Karpas-422 (cell line): ENCODE measurements around the gene CDON. TPM values are rescaled to one million over a fixed set of nuclear protein-coding genes. Genes with fewer than 3 reads are reported as not detected.
A peak's percentile ranks its signal among the peaks of the same experiment; 100 is the strongest.

Source experiments
- DNase-seq: peaks from one replicate; pipeline ENCODE4 v3.0.0-alpha.2; 2015
- H2AFZ ChIP-seq: fragments of 200-600 bp; sonication (generic); 2 replicates; pipeline ENCODE4 v1.6.1; 2014; ENCODE audit warnings: antibody characterized with exemption, low read length, mixed read lengths
- H3K27ac ChIP-seq: fragments of 200-600 bp; sonication (generic); 2 replicates; pipeline ENCODE4 v1.5.1; 2014; ENCODE audit warnings: mild to moderate bottlenecking, low read length, moderate library complexity
- H3K27me3 ChIP-seq: fragments of 200-600 bp; sonication (generic); 2 replicates; pipeline ENCODE4 v1.6.1; 2014; ENCODE audit warnings: low read length, mixed read lengths
- H3K36me3 ChIP-seq: fragments of 200-600 bp; sonication (generic); 2 replicates; pipeline ENCODE4 v1.6.1; 2014; ENCODE audit warnings: low read length, mixed read lengths; ENCODE audit not compliant: insufficient read depth
- H3K4me1 ChIP-seq: fragments of 200-600 bp; sonication (generic); 2 replicates; pipeline ENCODE4 v1.6.1; 2014; ENCODE audit warnings: mild to moderate bottlenecking, low read length, mixed read lengths
- H3K4me2 ChIP-seq: fragments of 200-600 bp; sonication (generic); 2 replicates; pipeline ENCODE4 v1.6.1; 2014; ENCODE audit warnings: low read length, low read depth, mild to moderate bottlenecking; ENCODE audit not compliant: poor library complexity, severe bottlenecking
- H3K4me3 ChIP-seq: fragments of 200-600 bp; sonication (generic); 2 replicates; pipeline ENCODE4 v1.5.1; 2014; ENCODE audit warnings: mild to moderate bottlenecking, antibody characterized with exemption, low read length, mixed read lengths
- H3K79me2 ChIP-seq: fragments of 200-600 bp; sonication (generic); 2 replicates; pipeline ENCODE4 v1.6.1; 2014; ENCODE audit warnings: mild to moderate bottlenecking, low read length, mixed read lengths
- H3K9ac ChIP-seq: fragments of 200-600 bp; sonication (generic); 2 replicates; pipeline ENCODE4 v1.6.0; 2014; ENCODE audit warnings: low read length
- H3K9me2 ChIP-seq: fragments of 200-600 bp; sonication (generic), shearing (Covaris generic); replicated peaks from 2 replicates; pipeline ENCODE4 v1.6.0; 2014; ENCODE audit warnings: mild to moderate bottlenecking, low read length, moderate library complexity; ENCODE audit not compliant: insufficient read depth
- H3K9me3 ChIP-seq: fragments of 300-700, 200-600 bp; sonication (generic); 2 replicates; pipeline ENCODE4 v1.6.1; 2014; ENCODE audit warnings: low read length, mixed read lengths
- H4K20me1 ChIP-seq: fragments of 200-600 bp; sonication (generic); 2 replicates; pipeline ENCODE4 v1.6.1; 2014; ENCODE audit warnings: mild to moderate bottlenecking, antibody characterized with exemption, low read length, low read depth; ENCODE audit not compliant: insufficient read depth
- total RNA-seq: library from RNA; depleted of rRNA; stranded (reverse); fragments of >200 nt; shearing (Covaris generic); gene quantifications from 2 replicates; pipeline ENCODE4 v1.2.3, GENCODE V29; 2014; ENCODE audit warnings: low replicate concordance

CDON gene
- total RNA-seq, 1 experiment from 2014 or later, result 2.1 TPM

DNA sequence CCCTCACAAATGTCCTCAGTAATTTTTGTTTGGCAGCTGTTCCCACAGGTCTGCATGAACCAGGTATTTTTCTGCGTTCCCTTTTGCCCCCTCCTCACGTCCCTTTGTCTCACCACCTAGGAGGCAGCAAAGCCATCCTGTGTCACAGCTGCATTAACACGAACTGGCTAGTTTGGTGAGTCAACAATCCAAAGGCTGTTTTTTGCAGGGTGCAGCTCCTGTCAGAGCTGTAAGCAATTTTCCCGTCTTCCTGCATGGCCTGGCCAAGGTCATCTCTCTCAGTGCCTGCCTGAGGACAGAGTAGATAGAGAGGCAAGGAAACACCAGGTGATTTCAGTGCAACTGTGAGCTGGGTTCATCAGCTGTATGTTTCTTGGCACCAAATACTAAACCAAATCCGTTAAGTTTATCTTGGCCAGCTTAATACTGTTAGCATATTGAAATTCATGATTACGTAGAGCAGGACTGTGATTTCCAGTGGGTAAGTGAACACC, 137.4 kb downstream of the CDON start:
- Histone ChIP-seq H3K79me2 (no peaks in the 10 kb centered on the region), H3K9me3 (no peaks in the 10 kb centered on the region), H3K9ac (no peak overlapping the region), H2AFZ (no peak overlapping the region), H4K20me1 (no peaks in the 10 kb centered on the region), H3K36me3 (no peaks in the 10 kb centered on the region), H3K4me3 (no peak overlapping the region), H3K4me1 (no peaks in the 10 kb centered on the region), H3K4me2 (no peak overlapping the region), H3K27ac (no peak overlapping the region), H3K27me3 (no peaks in the 10 kb centered on the region), H3K9me2 (no peaks in the 10 kb centered on the region)
- DNase-seq, result no peak

DNA sequence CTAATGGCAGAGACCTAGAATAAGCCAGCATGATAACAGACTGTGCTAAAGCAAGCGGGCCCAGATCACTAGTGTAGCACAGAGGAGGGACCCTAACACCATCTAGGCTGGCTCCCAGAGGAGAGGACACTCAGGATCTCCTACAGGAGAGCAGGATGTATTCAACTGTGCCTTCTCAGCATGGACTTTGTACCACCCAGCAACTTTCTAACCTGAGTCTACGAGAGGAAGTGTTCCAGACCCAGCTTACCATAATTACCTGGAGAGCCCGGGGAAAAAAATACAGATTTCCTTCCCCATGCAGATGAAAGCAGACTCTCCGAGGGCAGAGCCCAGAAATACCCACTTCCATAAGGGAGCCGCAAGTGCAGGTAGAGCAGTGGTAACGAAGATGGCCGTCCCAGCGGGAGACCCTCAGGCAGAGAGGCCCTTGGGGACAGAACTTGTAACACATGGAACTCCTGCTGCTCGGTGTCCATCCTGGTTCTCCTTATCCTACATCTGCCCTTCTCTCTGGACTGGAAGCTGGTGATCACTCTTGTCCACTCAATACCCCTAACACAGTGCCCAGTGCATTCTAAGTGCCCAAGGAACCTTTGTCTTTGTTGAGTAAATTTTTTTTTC, 138.2 kb downstream of the CDON start:
- Histone ChIP-seq H3K4me2 (no peak overlapping the region), H3K4me3 (no peak overlapping the region), H3K9me3 (no peaks in the 10 kb centered on the region), H3K27ac (no peak overlapping the region), H3K9me2 (no peaks in the 10 kb centered on the region), H3K79me2 (no peaks in the 10 kb centered on the region), H2AFZ (no peak overlapping the region), H3K9ac (no peak overlapping the region), H3K27me3 (no peaks in the 10 kb centered on the region), H3K4me1 (no peaks in the 10 kb centered on the region), H3K36me3 (no peaks in the 10 kb centered on the region), H4K20me1 (no peaks in the 10 kb centered on the region)
- DNase-seq, result no peak

DNA sequence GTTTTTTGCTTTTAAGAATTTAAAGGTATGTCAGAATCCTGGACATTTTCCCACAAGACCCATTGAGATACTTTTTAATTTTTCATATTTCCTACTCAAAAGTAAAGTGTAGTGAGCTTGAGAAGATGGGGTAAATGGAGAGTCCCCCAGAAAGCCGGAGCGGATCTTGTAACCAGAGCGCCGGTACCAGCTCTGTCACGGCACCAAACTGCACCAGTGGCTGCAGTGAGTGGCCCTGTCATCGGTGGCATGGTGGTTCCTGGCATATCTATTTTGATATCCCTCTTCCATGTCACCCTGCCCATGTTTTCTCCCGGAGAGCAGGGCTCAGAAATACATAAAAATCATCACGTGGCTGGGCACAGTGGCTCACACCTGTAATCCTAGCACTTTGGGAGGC, 139.0 kb downstream of the CDON start:
- Histone ChIP-seq H3K4me2 (no peak overlapping the region), H3K27ac (no peak overlapping the region), H2AFZ (no peak overlapping the region), H3K27me3 (no peaks in the 10 kb centered on the region), H3K79me2 (no peaks in the 10 kb centered on the region), H4K20me1 (no peaks in the 10 kb centered on the region), H3K36me3 (no peaks in the 10 kb centered on the region), H3K9ac (no peak overlapping the region), H3K4me3 (no peak overlapping the region), H3K9me3 (no peaks in the 10 kb centered on the region), H3K9me2 (no peaks in the 10 kb centered on the region), H3K4me1 (no peaks in the 10 kb centered on the region)
- no peak for DNase-seq

DNA sequence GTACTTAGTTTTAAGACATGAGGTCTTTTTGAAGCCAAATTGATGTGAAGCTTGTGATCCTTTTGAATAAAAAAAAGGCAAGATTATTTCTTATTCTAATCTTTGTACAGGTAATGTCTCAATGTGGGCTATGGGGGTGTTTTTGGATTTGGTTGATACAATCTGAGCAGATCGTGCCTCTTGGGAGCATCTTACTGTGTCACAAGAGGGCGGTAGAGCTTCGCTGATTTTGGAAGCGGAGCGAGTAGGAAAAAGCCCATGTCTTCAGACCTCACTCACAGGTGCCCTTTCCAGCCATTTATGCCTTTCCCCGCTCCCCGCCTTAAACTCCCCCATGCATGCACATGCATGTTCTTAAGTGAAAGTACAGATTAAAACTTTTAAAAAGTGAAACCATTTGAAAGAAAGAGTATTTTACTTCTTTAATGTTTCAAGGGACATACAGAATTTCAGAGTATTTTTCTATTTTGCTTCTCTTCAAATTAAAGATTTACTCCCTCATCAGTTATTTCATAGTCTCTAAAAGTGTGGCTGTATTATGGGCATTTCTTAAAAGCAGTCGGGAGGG, 139.6 kb downstream of the CDON start:
- no peaks in the 10 kb centered on the region for H3K27me3 ChIP-seq
- H3K9me2 ChIP-seq, result no peaks in the 10 kb centered on the region
- no peak overlapping the region for H3K27ac ChIP-seq
- DNase-seq, result peak; percentile 86
- no peak overlapping the region for H3K4me3 ChIP-seq
- no peak overlapping the region for H3K9ac ChIP-seq
- no peaks in the 10 kb centered on the region for H3K9me3 ChIP-seq
- no peak overlapping the region for H2AFZ ChIP-seq
- no peaks in the 10 kb centered on the region for H3K79me2 ChIP-seq
- H3K4me2 ChIP-seq, result no peak overlapping the region
- H3K4me1 ChIP-seq, result no peaks in the 10 kb centered on the region
- H4K20me1 ChIP-seq, result no peaks in the 10 kb centered on the region
- H3K36me3 ChIP-seq, result no peaks in the 10 kb centered on the region

DNA sequence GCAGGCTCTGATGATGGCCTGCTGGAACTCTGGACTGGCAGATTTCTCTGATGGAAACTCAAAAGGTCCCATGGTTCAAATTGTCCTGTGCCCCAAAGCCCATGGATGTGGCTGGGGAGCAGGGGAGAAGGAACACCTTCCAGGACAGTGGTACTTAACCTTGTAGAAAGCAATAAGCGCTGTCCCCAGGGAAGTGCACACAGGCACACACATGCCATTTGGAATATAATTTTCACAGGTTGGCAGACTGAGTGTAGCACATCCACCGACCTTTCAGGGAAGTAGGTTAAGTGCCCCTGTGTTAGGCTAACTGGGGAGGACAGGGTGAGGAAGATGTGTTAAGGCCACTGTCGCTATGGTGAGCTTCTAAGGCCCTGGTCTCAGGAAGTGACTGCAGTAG, 140.5 kb downstream of the CDON start:
- no peak for DNase-seq
- Histone ChIP-seq H3K4me3 (no peak overlapping the region), H3K36me3 (no peaks in the 10 kb centered on the region), H3K79me2 (no peaks in the 10 kb centered on the region), H3K9me2 (no peaks in the 10 kb centered on the region), H3K9me3 (no peaks in the 10 kb centered on the region), H3K4me1 (no peaks in the 10 kb centered on the region), H3K9ac (no peak overlapping the region), H3K27me3 (no peaks in the 10 kb centered on the region), H4K20me1 (no peaks in the 10 kb centered on the region), H3K27ac (no peak overlapping the region), H3K4me2 (no peak overlapping the region), H2AFZ (no peak overlapping the region)

DNA sequence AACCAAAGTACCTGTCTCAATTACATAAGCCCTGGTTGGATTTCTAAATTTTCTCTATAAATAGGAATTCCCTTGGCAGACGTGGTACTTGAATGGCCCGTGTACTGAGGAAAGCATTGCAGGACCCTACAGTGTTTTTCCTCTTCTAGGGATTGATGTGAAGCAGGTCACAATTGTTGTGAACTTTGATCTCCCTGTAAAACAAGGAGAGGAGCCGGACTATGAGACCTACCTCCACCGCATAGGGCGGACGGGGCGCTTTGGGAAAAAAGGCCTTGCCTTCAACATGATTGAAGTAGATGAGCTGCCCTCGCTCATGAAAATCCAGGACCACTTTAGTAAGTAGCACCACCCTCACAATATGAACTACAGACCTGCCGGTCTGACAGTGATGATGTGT, 141.6 kb downstream of the CDON start:
- Histone ChIP-seq H3K27ac (no peak overlapping the region), H3K4me1 (no peaks in the 10 kb centered on the region), H3K4me3 (no peak overlapping the region), H4K20me1 (no peaks in the 10 kb centered on the region), H3K9ac (no peak overlapping the region), H3K9me3 (no peaks in the 10 kb centered on the region), H2AFZ (no peak overlapping the region), H3K79me2 (no peaks in the 10 kb centered on the region), H3K9me2 (no peaks in the 10 kb centered on the region), H3K36me3 (no peaks in the 10 kb centered on the region), H3K27me3 (no peaks in the 10 kb centered on the region), H3K4me2 (no peak overlapping the region)
- no peak for DNase-seq

DNA sequence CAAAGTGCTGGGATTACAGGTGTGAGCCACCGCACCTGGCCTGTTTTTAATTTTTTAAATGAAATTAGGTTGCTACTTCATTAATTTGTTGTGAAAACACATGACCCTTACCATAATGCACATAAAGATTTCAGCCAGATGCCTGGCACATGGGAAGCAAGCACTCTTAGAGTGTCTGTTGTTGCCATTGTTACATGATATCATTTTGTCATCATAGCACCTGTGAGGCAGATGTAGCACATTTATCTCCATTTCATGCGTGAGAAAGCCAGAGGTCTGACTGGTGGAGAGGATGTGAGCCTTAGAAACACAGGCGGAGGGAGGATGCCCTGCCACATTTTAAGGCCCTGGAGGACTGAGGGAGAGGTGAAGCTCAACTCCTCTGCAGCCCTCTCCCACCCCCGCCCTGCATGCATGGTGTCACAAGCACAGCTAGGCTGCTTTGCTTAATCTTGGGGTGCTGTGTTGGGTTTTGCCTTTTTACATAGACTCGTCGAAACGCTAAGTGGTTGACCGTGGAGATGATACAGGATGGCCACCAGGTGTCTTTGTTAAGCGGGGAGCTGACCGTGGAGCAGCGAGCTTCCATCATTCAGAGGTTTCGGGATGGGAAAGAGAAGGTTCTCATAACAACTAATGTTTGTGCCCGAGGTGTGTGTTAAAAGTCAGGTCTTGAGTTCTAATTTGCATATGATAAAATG, 144.4 kb downstream of the CDON start:
- H2AFZ ChIP-seq, result no peak overlapping the region
- DNase-seq, result no peak
- no peak overlapping the region for H3K4me2 ChIP-seq

DNA sequence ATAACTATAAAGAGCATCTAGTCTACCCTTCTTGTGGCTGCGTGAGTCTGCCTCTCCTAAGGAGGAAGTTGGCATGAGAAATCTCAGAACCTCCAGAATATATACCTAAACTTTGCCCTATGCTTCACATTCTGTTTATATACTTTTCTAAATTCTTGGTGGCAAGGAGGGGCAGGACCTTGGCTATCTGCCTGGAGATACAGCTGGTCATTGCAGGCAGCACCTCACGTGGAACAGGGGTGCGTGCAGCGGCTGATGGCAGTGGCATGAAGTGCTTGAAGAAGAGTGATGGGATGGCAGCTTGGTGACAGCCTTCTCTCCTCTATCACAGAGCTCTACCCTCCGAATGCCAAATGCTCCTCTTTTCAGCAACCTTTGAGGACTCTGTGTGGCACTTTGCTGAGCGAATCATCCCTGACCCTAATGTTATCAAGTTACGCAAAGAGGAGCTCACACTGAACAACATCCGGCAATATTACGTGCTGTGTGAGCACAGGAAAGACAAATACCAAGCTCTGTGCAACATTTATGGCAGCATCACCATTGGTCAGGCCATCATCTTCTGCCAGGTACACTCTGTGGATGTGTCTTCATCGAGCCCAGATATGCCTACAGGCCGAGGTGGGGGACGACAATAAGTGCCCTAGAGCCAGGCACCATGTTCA, 145.9 kb downstream of the CDON start:
- Histone ChIP-seq H3K27ac (no peak overlapping the region), H3K4me3 (no peak overlapping the region), H4K20me1 (no peaks in the 10 kb centered on the region), H3K79me2 (no peaks in the 10 kb centered on the region), H3K27me3 (no peaks in the 10 kb centered on the region), H3K36me3 (no peaks in the 10 kb centered on the region), H3K9me2 (no peaks in the 10 kb centered on the region), H3K9me3 (no peaks in the 10 kb centered on the region), H3K9ac (no peak overlapping the region), H3K4me1 (no peaks in the 10 kb centered on the region), H3K4me2 (no peak overlapping the region), H2AFZ (no peak overlapping the region)
- DNase-seq, result no peak

More for the DNA sequence above, 144.4 kb downstream of the CDON start:
- Histone ChIP-seq H3K9me2 (no peaks in the 10 kb centered on the region), H3K4me1 (no peaks in the 10 kb centered on the region), H3K36me3 (no peaks in the 10 kb centered on the region), H3K9me3 (no peaks in the 10 kb centered on the region), H4K20me1 (no peaks in the 10 kb centered on the region), H3K9ac (no peak overlapping the region), H3K79me2 (no peaks in the 10 kb centered on the region), H3K4me3 (no peak overlapping the region), H3K27me3 (no peaks in the 10 kb centered on the region), H3K27ac (no peak overlapping the region)
